Left renal cortex interstitium (tissue), 4 donors: ENCODE measurements around the gene ABCC6. TPM values are rescaled to one million over a fixed set of nuclear protein-coding genes. Genes with fewer than 3 reads are reported as not detected.

Experiments
- polyA plus RNA-seq, 4 donors: library from polyadenylated mRNA; unstranded; fragments of 120-200 nt; gene quantifications; one replicate each; pipeline ENCODE4 v1.2.1, GENCODE V29; 2013; ENCODE audit not compliant: insufficient read length in 4 of 4

ABCC6 gene
- polyA plus RNA-seq, 4 donors, result 14.8 to 24.0 (median 23.3) TPM

Other genes starting within 250 kb of the ABCC6 start
- gene NOMO3, start 9.0 kb upstream of the ABCC6 start, polyA plus RNA-seq, result 10 to 100 TPM; 30.1 to 62.5 (median 50.6) TPM
- gene NPIPA7, start 155.6 kb upstream of the ABCC6 start, polyA plus RNA-seq, result 10 to 100 TPM in 3 of 4 donors, 1 to 10 TPM in 1; 2.9 to 28.9 (median 12.0) TPM